Activated naive CD4-positive, alpha-beta T cell treated with anti-CD3 and anti-CD28 coated beads, Interleukin-2, amount 50 U/mL, for 16 hours (primary cell): Measurements from ENCODE around the gene ZNF652.
A peak's percentile ranks its signal among the peaks of the same experiment; 100 is the strongest.
"Not testable (repeated sequence)": the region's sequence is repeated elsewhere in the genome, so short reads cannot be mapped to it uniquely, and the experiment has no call there.

ENCODE experiments used
- DNase-seq: peaks from one replicate; pipeline ENCODE4 v3.0.0-alpha.2; 2020

The ZNF652 gene

DNA sequence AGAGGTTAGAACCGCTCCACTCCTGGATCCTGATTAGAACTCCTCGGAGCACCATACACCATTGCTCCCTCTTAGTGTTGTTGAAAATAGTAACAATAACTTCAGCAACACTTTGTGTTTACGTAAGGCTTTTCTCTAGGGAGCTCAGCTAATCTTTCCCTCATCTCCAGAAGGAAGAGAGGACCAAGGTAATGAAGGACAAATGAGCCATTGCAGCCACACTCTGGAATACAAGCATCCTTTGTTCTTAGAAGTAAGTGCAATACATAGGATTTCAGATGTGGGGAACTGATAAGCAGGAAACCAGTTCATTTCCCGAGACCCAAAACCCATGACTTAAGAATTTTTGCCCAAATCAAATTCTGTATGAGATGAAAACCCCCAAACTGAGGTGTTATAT lies 22.9 kb upstream of the ZNF652 start:
- no peak for DNase-seq

DNA sequence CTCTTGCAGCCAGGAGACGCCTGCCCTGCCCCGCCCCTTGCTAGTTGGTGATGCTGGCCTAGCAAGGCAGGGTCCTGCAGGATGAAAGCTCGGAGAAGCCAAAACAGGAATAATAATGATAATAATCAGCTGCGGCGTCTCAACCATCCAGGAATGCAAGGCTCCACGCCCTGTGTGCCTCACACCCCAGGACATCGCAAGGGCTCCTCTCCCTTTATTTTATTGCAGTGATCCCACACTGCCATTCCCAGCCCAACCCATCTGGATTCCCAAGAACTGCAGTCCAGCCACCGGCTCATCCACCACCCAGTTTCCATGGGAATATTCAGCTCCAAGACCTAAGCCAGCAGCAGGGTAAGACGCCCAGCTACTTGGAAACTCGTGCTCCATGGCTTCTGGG lies 21.0 kb upstream of the ZNF652 start:
- DNase-seq: no peak

DNA sequence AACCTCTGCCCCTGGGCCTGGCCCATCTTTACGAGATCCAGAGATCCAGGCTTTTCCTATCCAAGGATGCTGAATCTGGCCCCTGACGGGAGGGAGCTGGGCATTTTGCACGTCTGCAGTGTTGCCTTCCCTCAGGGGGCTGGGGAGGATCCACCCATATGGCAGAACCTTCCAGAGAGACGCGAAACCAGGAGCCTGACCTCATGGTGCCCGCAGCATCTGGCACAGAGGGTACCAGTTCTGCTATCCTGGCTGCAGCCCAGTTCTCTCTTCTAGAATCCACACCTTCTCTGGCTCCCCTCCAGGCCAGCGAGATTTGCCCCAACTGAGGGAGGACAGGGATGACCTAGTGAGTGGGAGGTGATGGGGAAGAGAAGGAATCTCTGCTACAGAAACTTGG lies 20.5 kb upstream of the ZNF652 start:
- no peak for DNase-seq

GRCh38 chr17:49381793-49382192 lies 19.7 kb upstream of the ZNF652 start:
- no peak for DNase-seq

DNA sequence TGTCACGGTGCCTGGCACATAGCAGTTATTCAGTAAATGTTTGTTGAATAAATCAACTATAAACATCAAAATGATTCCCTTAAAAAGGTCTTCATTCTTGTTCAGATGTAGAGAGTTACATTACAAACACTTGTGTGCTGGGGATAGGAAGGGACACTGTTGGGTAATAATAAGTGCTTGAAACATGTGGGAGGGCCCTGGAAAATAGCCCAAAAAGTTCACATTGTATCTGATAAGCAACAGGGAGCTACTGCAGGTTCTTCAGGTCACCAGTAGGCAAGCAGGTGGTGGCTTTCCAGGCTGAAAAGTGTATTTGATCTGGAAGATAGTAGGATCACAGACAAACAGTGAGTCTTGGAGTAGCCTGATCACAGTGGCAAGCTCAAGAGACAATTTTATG lies 19.0 kb upstream of the ZNF652 start:
- DNase-seq: no peak

- DNase-seq: no peak
Measured at GRCh38 chr17:49379926-49380325, 17.9 kb upstream of the ZNF652 start.

DNA sequence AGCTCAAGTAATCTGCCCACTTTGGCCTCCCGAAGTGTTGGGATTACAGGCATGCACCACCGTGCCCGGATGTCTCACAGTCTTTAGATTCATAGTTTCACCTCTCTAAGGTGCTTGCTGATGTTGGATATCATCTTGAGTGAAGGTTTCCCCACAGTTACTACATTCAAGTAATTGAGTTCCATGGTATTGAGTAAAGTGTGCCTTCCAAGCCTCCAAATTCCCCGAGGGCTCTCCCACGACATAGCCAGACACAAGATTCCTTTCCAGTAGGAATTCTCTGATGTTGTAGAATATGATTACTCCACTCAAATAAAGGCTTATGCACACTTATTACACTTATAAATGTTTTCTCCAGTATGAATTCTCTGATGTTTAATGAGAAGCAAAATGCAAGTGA lies 16.3 kb upstream of the ZNF652 start:
- no peak for DNase-seq

- DNase-seq: no peak
Measured at GRCh38 chr17:49375544-49375943, 13.5 kb upstream of the ZNF652 start.

DNA sequence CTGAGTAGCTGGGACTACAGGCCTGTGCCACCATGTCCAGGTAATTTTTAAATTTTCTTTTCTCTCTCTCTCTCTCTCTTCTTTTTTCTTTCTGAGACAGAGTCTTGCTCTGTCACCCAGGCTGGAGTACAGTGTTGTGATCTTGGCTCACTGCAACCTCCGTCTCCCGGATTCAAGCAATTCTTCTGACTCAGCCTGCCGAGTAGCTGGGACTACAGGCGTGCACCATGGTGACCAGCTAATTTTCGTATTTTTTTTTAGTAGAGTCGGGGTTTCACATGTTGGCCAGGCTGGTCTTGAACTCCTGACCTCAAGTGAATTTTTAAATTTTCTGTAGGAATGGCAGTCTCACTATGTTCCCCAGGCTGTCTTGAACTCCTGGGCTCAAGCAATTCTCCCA lies 11.1 kb upstream of the ZNF652 start:
- DNase-seq: no peak

DNA sequence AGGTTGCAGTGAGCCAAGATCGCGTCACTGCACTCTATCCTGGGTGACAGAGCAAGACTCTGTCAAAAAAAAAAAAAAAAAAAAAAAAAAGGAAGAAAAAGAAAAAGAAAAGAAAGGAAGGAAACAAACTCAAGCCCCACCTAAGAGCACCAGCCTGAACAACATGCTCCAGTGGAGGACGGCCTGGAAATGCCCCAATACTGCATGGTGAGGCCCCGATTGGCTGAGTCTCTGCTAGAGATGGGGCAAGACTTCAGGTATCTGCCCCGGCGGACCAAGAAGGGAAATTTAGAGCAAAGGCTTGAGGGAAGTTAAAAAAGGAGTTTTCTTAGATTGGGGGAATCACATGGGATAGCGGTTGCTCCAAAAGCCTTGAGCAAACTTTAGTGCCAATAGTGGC lies 10.4 kb upstream of the ZNF652 start:
- no peak for DNase-seq

- no peak for DNase-seq
Measured at GRCh38 chr17:49370971-49371834, 9.2 kb upstream of the ZNF652 start.

GRCh38 chr17:49369760-49370159 lies 7.7 kb upstream of the ZNF652 start:
- DNase-seq: no peak

DNA sequence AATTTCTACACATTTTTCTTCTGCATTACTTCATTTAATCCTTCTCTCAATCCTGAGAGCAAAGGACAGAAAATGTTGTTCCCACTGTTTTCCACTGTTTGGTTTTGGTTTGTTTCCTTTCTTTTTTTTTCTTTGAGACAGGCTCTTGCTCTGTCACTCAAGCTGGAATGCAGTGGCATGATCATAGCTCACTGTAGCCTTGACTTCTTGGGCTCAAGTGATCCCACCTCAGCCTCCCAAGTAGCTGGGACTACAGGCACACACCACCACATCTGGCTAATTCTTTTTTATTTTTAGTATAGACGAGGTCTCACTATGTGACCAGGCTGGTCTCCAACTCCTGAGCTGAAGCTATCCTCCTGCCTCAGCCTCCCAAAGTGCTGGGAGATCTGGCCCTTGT lies 7.0 kb upstream of the ZNF652 start:
- no peak for DNase-seq

DNA sequence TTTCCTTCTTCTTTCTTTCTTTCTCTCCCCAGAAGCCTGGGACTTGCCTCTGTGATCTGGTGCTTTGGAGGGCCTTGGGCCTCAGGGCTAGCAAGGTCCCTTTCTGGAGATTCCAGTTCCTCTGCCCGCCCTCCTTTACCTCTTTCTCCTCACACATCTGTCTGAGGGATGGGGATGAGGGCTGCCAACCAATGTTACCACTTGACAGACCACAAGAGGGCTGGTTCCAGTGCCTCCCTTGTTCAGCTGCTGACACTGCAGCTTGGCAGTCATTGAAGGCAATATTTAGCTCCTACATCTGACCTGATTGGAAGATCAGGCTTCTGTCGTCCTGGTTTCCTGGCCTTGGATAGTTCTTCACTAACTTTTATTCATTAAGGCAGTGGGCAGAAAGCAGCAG lies 3.6 kb upstream of the ZNF652 start:
- DNase-seq: no peak

- DNase-seq: not testable (repeated sequence)
Measured at GRCh38 chr17:49365126-49365525, 3.1 kb upstream of the ZNF652 start.

GRCh38 chr17:49364119-49364518 lies 2.1 kb upstream of the ZNF652 start:
- DNase-seq: no peak

- no peak for DNase-seq
Measured at GRCh38 chr17:49363251-49363650, 1.2 kb upstream of the ZNF652 start.

- no peak for DNase-seq
Measured at GRCh38 chr17:49362723-49363117, 670 bp upstream of the ZNF652 start.

DNA sequence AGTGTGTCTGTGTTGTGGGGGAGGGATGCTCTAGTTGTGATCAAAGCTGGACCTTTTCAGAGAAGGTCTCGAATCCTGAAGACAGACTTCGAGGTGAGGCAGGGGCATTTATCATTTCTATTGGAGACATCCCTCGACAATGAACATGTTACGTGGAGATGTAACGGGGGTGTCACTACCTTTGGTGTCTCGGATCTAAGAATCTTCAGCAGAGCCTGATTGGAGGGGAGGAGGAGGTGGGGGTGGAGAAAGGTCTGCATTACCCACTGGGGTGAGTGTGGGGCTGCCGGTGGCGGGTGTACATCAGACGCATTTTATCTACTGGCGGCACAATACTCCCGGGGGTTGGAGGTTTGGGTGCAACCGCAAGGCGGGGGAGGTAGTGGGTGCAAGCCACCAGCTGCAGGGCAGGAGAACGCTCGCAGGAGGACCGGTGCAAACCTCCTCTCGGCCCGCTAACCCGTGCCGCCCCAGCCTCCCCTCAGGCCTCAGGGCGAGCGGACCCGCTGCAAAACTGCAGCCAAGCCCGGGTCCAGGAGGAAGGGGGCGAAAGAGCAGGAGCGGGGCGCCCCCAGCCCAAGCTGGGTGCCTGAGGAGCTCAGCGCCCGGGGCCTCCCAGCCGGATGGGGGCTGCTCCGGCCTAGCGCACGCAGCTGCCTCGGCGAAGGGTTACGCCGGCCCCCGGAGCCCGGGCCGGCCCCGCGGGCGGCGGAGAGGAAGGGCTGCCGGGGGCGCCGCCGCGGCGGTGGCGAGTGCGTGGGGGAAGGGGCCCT lies 735 bp downstream of the ZNF652 start:
- DNase-seq: peak; percentile 72

GRCh38 chr17:49360796-49361128 lies 1.3 kb downstream of the ZNF652 start:
- DNase-seq: no peak

- DNase-seq: no peak
Measured at GRCh38 chr17:49359990-49360795, 1.9 kb downstream of the ZNF652 start.

- DNase-seq: no peak
Measured at GRCh38 chr17:49358641-49359247, 3.3 kb downstream of the ZNF652 start.

DNA sequence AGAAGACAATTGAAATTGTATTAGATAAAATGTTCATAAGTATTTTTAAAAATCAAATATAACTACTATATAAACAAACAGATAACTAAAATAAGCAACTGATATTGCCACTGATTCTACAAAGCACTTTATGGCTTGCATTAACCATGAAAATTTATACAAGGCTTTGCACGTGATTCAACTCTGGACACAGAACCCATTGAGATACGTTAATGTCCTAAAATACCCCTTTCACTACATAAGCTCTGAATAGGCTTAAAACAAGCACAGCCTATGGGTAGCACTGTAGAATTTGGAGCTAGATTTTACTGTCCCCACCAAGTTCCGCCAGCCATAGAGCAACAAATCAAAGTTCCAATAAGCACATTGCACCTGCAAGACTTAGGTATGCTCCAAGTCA lies 4.5 kb downstream of the ZNF652 start:
- no peak for DNase-seq
